Neural crest cell (in vitro differentiated cells): ENCODE results near the gene HTR4. TPM values are rescaled to one million over a fixed set of nuclear protein-coding genes. Genes with fewer than 3 reads are reported as not detected.

Source experiments
- DNase-seq: peaks from one replicate; pipeline ENCODE4 v3.0.0; 2021; ENCODE audit warnings: low read depth, mixed read lengths, low spot score
- H3K27ac Mint-ChIP-seq: one replicate; pipeline ENCODE4 v1.8.0; 2021; ENCODE audit warnings: mild to moderate bottlenecking, mixed read lengths; ENCODE audit not compliant: unreplicated experiment
- H3K27me3 Mint-ChIP-seq: 2 replicates; pipeline ENCODE4 v1.8.0; 2021; ENCODE audit warnings: low read depth, mild to moderate bottlenecking, mixed read lengths
- H3K36me3 Mint-ChIP-seq: 2 replicates; pipeline ENCODE4 v1.8.0; 2021; ENCODE audit warnings: low read depth, mild to moderate bottlenecking, mixed read lengths
- H3K4me1 Mint-ChIP-seq: 2 replicates; pipeline ENCODE4 v1.8.0; 2021; ENCODE audit warnings: mixed read lengths
- H3K4me3 Mint-ChIP-seq: one replicate; pipeline ENCODE4 v1.8.0; 2021; ENCODE audit warnings: mild to moderate bottlenecking, mixed read lengths
- H3K9me3 Mint-ChIP-seq: 2 replicates; pipeline ENCODE4 v1.8.0; 2021; ENCODE audit warnings: mixed read lengths
- total RNA-seq: library from RNA; stranded (reverse); gene quantifications from 2 replicates; pipeline ENCODE4 v1.2.1, GENCODE V29; 2021
- TF ChIP-seq, protein P1 (sequence below): fragments of 200-600 bp; sonication (generic); conservative IDR thresholded peaks from 2 replicates; pipeline ENCODE4 v1.5.0; 2021; ENCODE audit warnings: antibody characterized with exemption, mild to moderate bottlenecking

Gene HTR4
- total RNA-seq, 1 donor from 2014 or later = not detected

DNA sequence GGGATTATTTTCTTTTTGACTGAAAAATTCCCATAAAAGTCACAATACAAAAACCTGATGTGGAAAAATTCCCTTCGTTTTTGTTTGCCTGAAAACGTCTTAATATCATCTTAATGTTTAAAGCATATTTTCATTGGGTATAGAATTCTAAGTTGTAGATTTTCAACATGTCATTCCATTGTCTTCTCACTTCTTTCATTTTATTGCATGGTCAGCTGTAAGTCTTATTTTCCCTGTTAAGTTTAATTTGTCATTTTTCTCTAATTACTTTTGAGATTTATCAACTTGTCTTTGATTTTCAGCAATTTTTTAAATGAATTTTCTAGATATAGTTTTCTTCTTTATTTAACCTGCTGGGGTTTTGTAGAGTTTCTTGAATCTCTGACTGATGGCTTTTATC lies 138.9 kb downstream of the HTR4 start:
- TF ChIP-seq, protein P1, sequence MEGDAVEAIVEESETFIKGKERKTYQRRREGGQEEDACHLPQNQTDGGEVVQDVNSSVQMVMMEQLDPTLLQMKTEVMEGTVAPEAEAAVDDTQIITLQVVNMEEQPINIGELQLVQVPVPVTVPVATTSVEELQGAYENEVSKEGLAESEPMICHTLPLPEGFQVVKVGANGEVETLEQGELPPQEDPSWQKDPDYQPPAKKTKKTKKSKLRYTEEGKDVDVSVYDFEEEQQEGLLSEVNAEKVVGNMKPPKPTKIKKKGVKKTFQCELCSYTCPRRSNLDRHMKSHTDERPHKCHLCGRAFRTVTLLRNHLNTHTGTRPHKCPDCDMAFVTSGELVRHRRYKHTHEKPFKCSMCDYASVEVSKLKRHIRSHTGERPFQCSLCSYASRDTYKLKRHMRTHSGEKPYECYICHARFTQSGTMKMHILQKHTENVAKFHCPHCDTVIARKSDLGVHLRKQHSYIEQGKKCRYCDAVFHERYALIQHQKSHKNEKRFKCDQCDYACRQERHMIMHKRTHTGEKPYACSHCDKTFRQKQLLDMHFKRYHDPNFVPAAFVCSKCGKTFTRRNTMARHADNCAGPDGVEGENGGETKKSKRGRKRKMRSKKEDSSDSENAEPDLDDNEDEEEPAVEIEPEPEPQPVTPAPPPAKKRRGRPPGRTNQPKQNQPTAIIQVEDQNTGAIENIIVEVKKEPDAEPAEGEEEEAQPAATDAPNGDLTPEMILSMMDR = no peak
- H3K4me3 Mint-ChIP-seq = no peak overlapping the region
- peaks cover 5% of the 10 kb centered on the region for H3K27me3 Mint-ChIP-seq

DNA sequence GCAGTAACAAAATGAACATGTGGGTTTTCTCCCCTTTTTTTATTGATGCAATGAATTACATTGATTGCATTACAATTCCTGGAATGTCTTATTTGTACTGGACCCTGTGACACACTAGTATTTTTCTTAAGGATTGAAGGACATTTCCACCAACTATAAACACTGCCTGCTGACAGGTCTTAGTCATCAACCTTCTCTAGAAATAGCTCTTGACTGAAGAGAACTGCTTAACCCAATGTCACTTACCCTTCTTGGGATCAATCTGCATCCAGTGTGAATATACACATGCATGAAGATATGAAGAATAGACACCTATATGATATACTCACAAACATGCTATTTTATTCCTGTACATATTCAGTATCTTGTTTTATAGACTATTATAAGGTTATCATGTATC lies 140.0 kb downstream of the HTR4 start:
- H3K27ac Mint-ChIP-seq = no peak overlapping the region
- no peaks in the 10 kb centered on the region for H3K36me3 Mint-ChIP-seq
- H3K9me3 Mint-ChIP-seq = peaks cover 3% of the 10 kb centered on the region
- peaks cover 5% of the 10 kb centered on the region for H3K27me3 Mint-ChIP-seq
- H3K4me1 Mint-ChIP-seq = no peaks in the 10 kb centered on the region
- no peak for DNase-seq
- no peak overlapping the region for H3K4me3 Mint-ChIP-seq
- TF ChIP-seq, protein P1 = no peak

More for the DNA sequence above, 138.9 kb downstream of the HTR4 start:
- no peaks in the 10 kb centered on the region for H3K4me1 Mint-ChIP-seq
- no peaks in the 10 kb centered on the region for H3K36me3 Mint-ChIP-seq
- no peak for DNase-seq
- H3K9me3 Mint-ChIP-seq = peaks cover 3% of the 10 kb centered on the region
- H3K27ac Mint-ChIP-seq = no peak overlapping the region

DNA sequence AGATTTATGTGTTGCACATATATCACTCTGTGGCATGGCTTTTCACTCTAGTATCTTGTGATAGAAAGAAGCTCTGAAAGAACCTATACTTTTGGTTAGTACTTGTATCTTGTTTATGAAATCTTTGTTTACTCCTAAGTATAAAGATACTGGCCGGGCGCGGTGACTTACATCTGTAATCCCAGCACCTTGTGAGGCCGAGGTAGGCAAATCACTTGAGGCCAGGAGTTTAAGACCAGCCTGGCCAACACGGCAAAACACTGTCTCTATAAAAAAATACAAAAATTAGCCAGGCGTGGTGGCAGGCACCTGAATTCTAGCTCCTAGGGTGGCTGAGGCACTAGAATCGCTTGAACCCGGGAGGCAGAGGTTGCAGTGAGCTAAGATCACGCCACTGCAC lies 141.8 kb downstream of the HTR4 start:
- Mint-ChIP-seq H3K27ac (no peak overlapping the region), H3K27me3 (peaks cover 7% of the 10 kb centered on the region), H3K4me3 (no peak overlapping the region), H3K36me3 (no peaks in the 10 kb centered on the region), H3K9me3 (peaks cover 3% of the 10 kb centered on the region), H3K4me1 (no peaks in the 10 kb centered on the region)
- TF ChIP-seq, protein P1 = no peak
- DNase-seq = no peak

DNA sequence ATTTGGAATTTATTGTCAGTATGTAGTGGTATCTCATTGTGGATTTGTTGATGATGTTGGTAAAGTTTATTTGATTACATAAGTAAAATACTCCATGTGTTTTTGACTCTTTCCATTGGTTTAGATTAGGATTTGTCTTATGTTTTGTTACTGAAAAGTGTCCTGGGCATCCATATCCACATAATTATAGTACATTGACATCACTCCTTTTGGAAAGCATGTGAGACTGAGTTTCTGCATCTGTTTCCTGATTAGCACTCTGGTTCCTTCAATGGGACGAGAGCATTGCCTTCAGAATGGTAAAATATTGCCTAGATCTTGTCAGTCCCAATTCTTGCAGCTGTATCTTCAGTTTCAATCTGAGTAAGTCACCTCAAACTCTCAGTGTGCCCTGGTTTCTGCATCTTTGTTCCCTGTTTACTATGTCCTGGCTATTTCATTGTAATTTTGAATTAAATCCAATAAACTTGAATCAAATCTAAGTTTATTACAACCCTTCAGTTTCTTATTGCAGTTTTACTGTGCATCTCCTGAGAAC lies 142.4 kb downstream of the HTR4 start:
- DNase-seq = no peak
- H3K9me3 Mint-ChIP-seq = peaks cover 3% of the 10 kb centered on the region
- H3K36me3 Mint-ChIP-seq = no peaks in the 10 kb centered on the region
- H3K4me1 Mint-ChIP-seq = no peaks in the 10 kb centered on the region
- peaks cover 7% of the 10 kb centered on the region for H3K27me3 Mint-ChIP-seq
- no peak overlapping the region for H3K4me3 Mint-ChIP-seq
- TF ChIP-seq, protein P1 = no peak
- H3K27ac Mint-ChIP-seq = no peak overlapping the region

DNA sequence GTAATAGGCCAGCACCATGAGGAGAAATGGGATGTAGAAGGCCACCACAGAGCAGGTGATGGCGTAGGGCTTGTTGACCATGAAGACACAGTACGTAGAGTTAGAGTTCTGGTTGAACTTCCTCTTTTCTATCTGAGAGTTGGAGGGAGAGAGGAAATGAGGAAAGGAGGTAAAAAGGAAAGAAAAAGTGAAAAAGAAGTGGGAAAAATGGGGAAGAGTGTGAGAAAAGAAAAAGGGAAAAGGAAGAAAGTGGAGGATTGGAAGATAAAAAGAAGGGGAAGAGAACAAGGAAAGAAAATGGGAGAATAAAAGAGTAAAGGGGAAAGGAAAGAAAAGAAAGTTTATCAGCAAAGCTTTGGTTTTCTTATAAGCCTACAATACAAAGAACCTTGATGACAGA lies 144.4 kb downstream of the HTR4 start:
- TF ChIP-seq, protein P1 = no peak
- Mint-ChIP-seq H3K27me3 (peaks cover 7% of the 10 kb centered on the region), H3K9me3 (no peaks in the 10 kb centered on the region), H3K36me3 (no peaks in the 10 kb centered on the region), H3K4me1 (no peaks in the 10 kb centered on the region), H3K27ac (no peak overlapping the region), H3K4me3 (no peak overlapping the region)
- DNase-seq = no peak
